Superior temporal gyrus (tissue), 1 donor: ENCODE data around the gene SRPX.

Experiments used
- DNase-seq: peaks from one replicate; pipeline ENCODE4 v3.0.0-alpha.2; 2016; ENCODE audit errors: extremely low spot score

The SRPX gene

DNA sequence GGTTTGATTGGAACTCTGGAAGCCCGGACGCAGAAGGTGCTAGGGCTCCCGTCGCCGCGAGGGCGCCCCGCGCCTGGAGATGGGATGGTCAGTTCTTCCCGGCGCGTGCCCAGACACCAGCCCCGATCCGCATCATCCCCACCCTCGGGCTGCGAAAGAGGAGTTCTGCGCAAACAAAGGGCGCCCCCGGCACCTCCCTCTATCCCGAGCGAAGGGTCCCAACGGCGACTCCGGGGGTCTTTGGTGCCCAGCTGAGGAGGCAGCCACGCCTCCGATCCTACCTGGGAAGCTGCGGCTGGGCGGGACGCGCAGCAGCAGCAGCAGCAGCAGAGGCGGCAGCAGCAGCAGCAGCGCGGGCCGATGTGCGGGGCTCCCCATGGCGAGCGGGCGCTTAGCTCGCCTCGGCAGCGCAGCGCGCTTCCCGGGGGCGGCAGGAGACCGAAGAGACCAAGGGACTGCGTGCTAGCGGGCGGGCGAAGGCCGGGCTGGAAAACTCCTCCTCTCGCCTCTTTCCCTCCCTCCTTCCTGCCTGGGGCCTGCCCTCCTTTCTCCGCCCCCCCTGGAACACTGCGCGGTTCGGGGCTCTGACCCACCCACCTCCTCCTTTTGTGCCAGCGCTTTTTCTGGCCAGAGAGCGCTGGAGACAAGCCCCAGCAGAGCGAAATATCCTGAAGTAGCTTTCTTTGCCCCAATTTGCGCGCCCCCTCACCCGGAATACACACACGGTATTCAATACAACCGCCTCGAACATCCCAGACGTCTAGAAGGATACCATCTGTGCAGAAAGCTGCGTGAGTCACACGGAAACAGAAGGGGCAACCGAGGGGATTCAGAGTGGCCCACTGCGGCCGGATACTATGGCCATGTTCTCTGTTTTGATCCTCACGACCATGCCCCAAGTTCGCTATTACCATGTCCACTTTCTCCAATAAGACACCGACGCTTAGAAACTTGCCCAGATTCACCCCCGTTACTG lies at the start of gene SRPX:
SRPX (minus strand) TSS at position 457 of the 976 bp plus-strand sequence; CDS start at position 378, 79 bp downstream.
- no peak for DNase-seq

DNA sequence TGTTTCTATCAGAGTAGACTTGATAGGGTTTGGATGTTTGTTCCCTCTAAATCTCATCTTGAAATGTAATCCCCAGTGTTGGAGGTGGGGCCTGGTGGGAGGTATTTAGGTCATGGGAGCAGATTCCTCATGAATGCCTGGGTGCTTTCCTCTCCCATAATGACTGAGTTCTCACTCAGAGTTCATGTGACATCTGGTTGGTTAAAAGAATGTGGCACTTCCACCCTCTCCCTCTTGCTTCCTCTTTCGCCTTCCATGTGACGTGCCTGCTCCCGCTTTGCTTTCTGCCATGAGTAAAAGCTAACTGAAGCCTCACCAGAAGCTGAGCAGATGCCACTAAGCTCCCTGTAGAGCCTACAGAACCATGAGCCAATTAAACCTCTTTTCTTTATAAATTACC lies 47.3 kb upstream of the SRPX start:
- DNase-seq, result no peak

- no peak for DNase-seq
These were observed 42.3 kb upstream of the SRPX start for GRCh38 chrX:38262715-38263620.

GRCh38 chrX:38260231-38260630 lies 39.6 kb upstream of the SRPX start:
- no peak for DNase-seq

- DNase-seq, result no peak
These were observed 35.3 kb upstream of the SRPX start for GRCh38 chrX:38256019-38256418.

DNA sequence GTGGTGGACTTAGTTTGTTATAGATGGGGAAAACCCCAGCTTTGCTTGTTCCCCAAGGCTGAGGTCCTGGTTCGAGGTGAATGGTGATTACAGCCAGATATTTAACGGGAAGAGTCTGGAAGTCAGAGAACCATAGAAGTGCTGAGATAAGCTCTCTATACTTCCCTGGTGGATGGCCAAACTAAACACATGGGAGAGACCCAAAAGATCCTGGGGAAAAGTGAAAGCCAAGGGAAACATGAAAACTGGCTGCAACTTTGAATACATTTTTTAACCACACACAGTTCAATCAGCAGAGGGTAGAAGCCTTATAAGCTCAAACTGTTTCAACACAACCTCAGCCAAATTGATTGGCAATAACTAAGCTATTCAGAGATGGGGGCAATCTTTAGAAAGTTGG lies 29.3 kb upstream of the SRPX start:
- DNase-seq, result no peak

DNA sequence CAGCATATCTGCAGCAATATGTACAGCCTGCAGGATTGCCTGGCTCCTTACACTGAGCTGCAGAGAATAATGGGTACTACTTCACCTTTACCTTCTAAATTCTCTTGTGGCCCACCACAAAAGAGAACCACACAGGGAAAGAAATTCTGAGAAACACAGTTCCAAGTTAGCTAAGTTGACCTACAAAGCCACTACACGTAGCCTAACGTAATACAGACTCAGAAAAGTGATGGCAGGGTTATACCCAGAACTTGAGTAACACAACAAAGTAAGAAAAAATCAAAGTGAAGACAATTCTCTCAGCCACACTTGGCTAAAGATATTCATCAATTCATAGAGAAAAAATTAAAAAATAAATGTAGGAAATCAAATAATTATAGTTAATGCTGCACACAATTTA lies 26.4 kb upstream of the SRPX start:
- DNase-seq, result no peak

DNA sequence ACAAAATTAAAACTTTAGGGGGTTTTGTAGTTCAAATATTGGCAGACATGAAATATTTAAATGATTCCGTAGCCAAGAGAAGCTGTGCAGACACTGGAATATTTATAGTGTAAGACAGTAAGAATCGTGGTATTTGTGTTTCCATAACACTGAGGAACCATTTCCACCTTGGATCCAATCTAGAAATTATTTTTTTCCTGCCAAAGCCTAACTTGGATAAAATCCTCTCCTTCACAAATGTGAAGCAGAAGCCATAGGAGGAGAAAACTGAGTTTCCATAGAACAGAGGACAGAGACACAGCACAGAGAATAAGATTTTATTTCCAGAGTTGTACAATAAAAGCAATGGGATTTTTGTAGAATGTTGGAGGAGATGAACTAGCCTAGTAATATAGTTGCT lies 19.9 kb upstream of the SRPX start:
- no peak for DNase-seq

GRCh38 chrX:38236901-38237615 lies 16.4 kb upstream of the SRPX start:
- DNase-seq, result no peak

DNA sequence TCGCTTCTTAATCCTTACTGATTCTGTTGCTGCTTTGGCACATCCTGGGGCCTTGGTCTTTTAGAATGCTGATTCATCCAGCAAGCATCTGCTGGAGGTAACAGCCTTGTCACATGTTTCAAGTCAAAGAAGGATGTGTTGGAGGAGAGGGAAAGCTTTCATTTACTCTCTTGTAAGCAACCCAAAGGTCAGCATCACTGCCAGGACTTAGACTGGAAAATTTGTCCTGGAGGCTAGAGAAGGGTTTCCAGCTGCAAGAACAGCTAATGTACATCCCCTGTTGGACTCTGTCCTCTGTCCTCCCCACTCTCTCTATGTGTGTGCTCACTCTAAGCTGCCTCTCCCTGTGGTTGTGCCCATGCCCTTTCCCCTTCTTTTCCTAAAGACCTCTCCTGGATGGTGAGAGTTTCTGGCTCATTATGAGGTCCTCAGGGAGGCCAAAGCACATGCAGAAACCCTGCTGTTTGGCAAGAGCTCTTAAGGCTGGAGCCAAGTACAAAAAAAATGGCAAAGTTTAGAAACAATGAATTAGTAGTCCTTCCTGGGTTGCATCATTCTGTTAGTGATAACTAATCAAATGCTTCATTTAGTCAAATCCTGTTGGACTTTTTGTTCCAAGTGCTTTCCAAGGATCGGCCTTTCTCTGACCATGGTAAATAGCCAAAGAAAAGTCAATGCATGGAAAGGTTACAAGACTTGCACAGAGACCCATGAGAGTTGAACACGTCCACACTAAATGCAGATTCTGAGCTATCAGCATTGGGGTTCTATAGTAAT lies 13.4 kb upstream of the SRPX start:
- no peak for DNase-seq

DNA sequence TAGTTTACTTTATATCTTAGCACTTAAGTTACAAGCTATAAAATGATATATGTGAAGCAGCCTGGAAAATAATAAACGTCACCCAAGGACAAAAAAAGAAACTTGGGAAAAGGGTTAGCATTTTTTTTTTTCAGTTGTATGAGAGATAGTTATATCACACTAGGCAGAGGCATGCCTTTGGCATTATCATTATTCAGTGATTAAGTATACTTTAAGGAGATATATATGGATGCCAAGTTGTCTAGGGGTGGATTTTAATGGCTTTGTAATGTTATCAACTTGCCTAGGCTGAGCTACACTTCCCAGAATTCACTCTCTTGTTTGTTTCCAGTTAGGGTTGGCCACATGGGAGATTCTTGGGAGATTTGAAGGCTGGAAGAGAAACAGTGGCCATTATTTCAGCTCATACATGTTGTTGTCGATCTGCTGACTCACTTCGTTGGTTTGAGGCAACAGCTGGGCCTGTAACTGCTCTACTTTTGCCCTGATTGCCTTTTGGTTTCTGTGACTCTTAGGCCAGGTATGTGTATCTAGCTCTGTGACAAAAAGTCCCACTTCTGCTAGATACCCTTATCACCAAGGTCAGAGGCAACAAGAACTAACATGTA lies 11.5 kb upstream of the SRPX start:
- no peak for DNase-seq

GRCh38 chrX:38225093-38225492 lies 4.4 kb upstream of the SRPX start:
- no peak for DNase-seq

DNA sequence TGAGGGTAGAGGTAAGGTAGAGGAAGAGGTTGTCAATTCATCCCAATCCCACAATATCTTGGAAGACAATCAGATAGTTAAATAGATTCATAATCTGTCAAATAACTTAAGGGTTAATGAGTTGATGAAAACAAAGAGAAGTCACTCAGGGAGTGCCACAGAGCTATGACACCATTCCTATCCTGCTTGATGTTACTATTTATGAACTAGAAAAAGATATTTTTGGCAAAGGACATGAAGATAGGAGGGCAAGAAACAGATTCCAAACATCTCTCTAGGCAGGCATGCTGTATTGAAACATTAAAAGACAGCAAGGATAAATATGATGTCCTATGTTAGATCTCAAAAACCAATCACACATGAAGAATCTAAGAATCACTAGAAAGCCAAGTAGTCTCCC lies 3.5 kb upstream of the SRPX start:
- no peak for DNase-seq

DNA sequence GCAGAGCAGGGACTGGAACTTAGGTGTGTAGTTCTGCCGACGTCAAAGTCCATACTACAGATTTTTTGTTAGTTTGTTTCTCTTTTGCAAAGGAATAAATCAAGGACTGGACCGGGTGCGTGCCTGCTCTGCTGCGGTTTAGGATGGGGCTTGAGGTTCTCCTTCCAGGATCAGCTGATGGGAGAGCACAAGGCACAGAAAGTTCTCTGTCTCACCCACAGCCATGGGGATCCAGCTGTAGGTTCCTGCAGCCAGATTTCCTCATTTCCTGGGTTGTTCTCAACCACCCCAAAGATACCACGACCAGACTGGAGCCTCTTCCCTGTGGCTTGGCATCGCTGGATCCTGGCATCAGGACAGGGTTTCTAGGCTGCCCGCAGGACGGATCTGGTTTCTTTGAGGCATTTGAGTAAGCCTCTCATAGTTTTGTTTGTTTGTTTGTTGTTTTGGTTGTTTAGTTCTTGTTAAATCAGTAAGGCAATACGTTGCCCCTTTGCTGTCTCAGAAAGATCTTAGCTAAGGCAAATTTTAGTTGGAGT lies 789 bp upstream of the SRPX start:
- no peak for DNase-seq

GRCh38 chrX:38220024-38220414 lies 652 bp downstream of the SRPX start:
- no peak for DNase-seq

- DNase-seq, result no peak
These were observed 4.0 kb downstream of the SRPX start for GRCh38 chrX:38216642-38217041.

DNA sequence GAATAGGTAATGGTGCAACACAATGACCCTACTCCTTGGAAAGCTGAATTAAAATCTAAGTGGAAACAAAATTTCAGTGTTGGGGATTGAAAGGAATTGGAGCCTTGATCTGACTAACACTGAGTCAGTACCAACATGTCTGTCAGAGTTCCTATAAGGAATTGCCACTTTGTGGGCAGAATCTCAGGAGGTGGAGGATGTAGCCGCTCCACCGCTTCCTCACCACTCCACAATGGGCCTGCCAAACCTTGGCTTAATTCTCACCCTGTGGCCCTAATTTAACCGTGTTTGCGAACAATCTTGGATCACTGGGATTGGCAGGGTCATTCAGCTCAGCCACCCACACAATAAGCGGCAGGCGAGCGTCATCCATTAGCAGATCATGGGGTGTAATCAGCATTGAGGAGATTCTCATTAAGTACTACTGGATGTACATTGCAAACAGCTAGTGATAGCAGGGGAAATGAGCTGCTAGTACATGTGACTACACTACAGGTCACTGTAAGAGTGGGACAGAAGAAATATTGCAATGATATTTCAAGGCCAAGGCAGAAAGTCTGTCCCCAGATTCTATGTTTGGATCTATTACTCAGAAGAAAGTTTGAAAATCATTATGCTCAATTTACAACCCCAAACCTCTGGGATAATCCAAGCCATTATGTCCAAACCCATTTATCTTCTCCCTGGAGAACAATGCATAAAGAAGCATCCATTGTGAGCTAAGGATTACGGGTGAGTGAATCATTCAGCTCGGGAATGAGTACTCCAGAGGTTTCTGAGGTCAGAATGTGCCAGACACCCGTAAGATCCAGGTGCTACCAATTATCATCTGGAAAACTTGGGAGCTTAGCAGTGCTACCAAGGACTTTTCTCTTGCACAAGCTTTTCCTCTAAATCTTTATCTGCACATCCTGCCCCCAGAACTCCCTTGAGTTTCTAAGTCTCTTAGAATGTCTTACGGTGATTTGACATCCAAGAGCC lies 5.8 kb downstream of the SRPX start:
- DNase-seq, result no peak

DNA sequence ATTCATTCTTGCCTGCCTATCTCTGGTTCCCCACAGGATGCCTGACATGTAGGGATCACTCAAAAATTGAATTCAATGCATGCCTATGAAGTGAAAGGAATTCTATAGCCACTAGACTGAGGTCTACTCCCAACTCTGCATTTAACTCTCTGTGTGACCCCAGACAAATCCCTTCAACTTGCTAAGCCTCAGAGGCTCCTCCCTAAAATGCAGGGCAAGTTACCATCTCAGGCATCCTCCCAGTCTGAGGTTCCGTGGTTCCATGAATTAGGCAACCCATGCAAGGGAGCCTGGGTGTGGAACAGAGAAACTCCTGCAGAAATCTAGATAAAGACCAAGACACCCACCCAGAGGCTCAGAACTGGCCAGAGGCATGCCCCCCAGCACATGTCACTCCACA lies 6.6 kb downstream of the SRPX start:
- DNase-seq, result no peak
